Retinal pigment epithelial cell (primary cell): ENCODE results near the gene PLEKHG2.

Experiments
- DNase-seq: peaks from one replicate; pipeline ENCODE4 v3.0.0-alpha.2; 2010; ENCODE audit warnings: low read depth
- H3K4me3 ChIP-seq: 2 replicates; pipeline ENCODE4 v1.5.1; 2011; ENCODE audit warnings: mild to moderate bottlenecking, low read length, control low read depth, moderate library complexity
- CTCF ChIP-seq: conservative IDR thresholded peaks from 2 replicates; pipeline ENCODE4 v1.5.1; 2011; ENCODE audit warnings: low read depth, low read length, control low read depth, inconsistent platforms

The PLEKHG2 gene

GRCh38 chr19:39388657-39389056, 23.8 kb upstream of the PLEKHG2 start:
- H3K4me3 ChIP-seq: no peak overlapping the region
- no peak for TF ChIP-seq CTCF
- DNase-seq: no peak

DNA sequence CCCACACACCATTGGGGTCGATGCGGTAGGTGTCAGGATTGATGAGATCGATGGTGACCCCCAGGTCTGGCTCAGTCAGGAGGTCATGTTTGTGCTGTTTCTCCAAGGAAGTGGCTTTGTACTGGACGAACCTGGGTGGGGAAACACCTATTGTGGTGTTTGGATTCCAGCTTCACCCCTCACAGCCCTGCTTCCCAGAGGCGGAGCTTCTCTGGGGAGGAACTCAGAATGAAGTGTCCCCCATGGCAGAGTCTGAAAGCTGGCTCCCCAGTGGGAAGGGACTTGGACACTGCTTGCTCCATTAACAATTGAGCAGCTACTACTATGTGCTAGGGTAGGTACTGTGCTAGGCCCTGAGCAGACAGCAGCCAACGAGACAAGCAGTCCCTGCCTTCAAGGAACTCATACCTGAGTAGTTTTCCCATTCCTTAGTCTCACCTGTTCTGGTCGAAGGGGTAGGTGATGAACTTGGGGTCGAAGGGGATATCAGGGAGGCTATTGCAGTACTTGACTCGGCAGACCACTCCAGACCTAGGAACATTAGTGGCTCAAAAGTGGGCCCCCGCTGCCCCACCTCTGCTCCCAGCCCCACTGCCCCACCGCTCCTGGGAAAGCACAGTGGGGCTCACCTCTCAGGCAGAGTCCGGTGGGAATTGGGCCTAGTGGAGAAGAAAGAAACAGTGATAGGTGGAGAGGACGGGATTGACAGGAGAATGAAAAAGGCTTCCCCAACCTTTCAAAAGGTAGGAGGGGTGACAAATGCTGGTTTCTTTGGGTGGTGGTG, 22.6 kb upstream of the PLEKHG2 start:
- DNase-seq: no peak
- no peak for TF ChIP-seq CTCF
- peak overlapping the region; percentile 97 for H3K4me3 ChIP-seq

DNA sequence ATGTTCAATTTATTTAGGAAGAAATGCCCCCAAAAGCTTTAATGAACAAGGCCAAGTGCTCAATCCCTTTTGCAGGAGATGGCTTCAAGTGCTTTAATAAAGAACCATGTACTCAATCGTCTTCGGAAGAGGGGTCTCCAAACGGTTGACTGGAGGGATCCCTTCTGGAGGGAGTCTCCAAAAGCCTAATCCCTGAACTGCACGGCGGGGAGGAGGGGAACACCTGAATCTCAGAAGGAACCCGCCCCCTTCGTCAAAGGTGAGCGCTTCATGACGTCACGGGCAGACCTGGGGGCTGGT, 22.1 kb upstream of the PLEKHG2 start:
- no peak for TF ChIP-seq CTCF

GRCh38 chr19:39390751-39391437, 21.6 kb upstream of the PLEKHG2 start, which contains the start of the genes MED29 and PAF1:
Gene MED29, plus strand, starts transcription at chr19:39391378. Its CDS starts 45 bp downstream, at chr19:39391423.
Gene PAF1, minus strand, starts transcription at chr19:39391106. Its CDS starts 242 bp downstream, at chr19:39390864.
- peak within 1 kb of the TSS; percentile 97 for H3K4me3 ChIP-seq
- peak; percentile 17 for TF ChIP-seq CTCF
- DNase-seq: peak; percentile 98

More for the DNA sequence above, 22.1 kb upstream of the PLEKHG2 start:
- no peak for DNase-seq
- peak overlapping the region; percentile 97 for H3K4me3 ChIP-seq

GRCh38 chr19:39397360-39398296, 14.8 kb upstream of the PLEKHG2 start:
- TF ChIP-seq CTCF: peak; percentile 94
- H3K4me3 ChIP-seq: no peak overlapping the region
- DNase-seq: no peak

DNA sequence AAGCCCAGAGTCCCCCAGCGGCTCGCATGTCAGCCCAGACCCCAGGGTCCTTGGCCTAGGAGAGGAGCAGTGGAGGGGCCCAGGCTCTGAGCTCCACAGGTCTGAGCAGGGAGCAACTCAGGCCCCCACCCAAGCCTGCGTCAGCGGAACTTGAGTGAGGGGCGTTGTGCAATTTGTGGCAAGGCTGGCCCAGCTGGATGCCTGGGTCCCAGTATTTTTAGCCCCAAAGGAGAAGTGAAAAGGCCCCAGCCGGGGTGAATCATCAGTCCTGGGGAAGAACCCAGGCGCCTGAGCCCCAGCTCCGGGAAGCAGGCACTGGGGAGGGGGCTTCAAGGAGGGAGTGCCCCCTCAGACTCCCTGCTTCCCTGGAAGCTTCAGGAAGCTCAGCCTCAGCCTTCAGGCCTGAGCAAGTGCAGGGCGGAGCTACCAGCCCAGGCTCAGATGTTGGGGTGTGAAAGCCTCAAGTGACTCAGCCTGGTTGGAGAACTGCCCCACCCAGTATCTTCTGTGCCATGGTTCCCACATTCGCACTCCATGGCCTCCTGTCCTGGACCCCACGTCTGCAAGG, 14.1 kb upstream of the PLEKHG2 start:
- DNase-seq: no peak
- no peak for TF ChIP-seq CTCF
- H3K4me3 ChIP-seq: no peak overlapping the region
